GM18870 (cell line): Measurements from ENCODE around the gene TOLLIP.
"Not testable (repeated sequence)": the region's sequence is repeated elsewhere in the genome, so short reads cannot be mapped to it uniquely, and the experiment has no call there.

Source experiments
- ATAC-seq: cut with Tn5 transposase; IDR thresholded peaks from one replicate; pipeline ENCODE4 v1.9.1; 2021; ENCODE audit warnings: moderate library complexity; ENCODE audit not compliant: unreplicated experiment

TOLLIP gene

GRCh38 chr11:1344056-1344635 is 34.7 kb upstream of the TOLLIP start:
- no peak for ATAC-seq

GRCh38 chr11:1343391-1344055 is 34.1 kb upstream of the TOLLIP start:
- ATAC-seq = no peak

GRCh38 chr11:1342946-1343345 is 33.5 kb upstream of the TOLLIP start:
- no peak for ATAC-seq

GRCh38 chr11:1341928-1342524 is 32.6 kb upstream of the TOLLIP start:
- no peak for ATAC-seq

GRCh38 chr11:1341226-1341625 is 31.8 kb upstream of the TOLLIP start:
- not testable (repeated sequence) for ATAC-seq

- ATAC-seq = no peak
Measured at GRCh38 chr11:1340111-1340510, 30.7 kb upstream of the TOLLIP start.

- no peak for ATAC-seq
Measured at GRCh38 chr11:1339066-1339675, 29.7 kb upstream of the TOLLIP start.

- no peak for ATAC-seq
Measured at GRCh38 chr11:1338201-1339065, 29.0 kb upstream of the TOLLIP start.

GRCh38 chr11:1337647-1338007 is 28.2 kb upstream of the TOLLIP start:
- no peak for ATAC-seq

GRCh38 chr11:1336836-1337646 is 27.6 kb upstream of the TOLLIP start:
- ATAC-seq = no peak

- no peak for ATAC-seq
Measured at GRCh38 chr11:1335811-1336761, 26.7 kb upstream of the TOLLIP start.

- ATAC-seq = no peak
Measured at GRCh38 chr11:1335264-1335810, 25.9 kb upstream of the TOLLIP start.

GRCh38 chr11:1333860-1334259 is 24.4 kb upstream of the TOLLIP start:
- ATAC-seq = no peak

GRCh38 chr11:1333091-1333772 is 23.8 kb upstream of the TOLLIP start:
- ATAC-seq = no peak

GRCh38 chr11:1330473-1330872 is 21.0 kb upstream of the TOLLIP start:
- ATAC-seq = no peak

GRCh38 chr11:1327064-1327460 is 17.6 kb upstream of the TOLLIP start:
- no peak for ATAC-seq

- no peak for ATAC-seq
Measured at GRCh38 chr11:1326435-1327063, 17.1 kb upstream of the TOLLIP start.

- ATAC-seq = no peak
Measured at GRCh38 chr11:1323774-1324173, 14.3 kb upstream of the TOLLIP start.
